B cell (primary cell): ENCODE results near the gene PTH.

Source experiments
- CTCF ChIP-seq: fragments of 200-600 bp; IDR thresholded peaks from one replicate; pipeline ENCODE4 v1.8.0; 2022; ENCODE audit warnings: antibody characterized with exemption, mild to moderate bottlenecking
- EZH2 ChIP-seq: IDR thresholded peaks from 2 replicates; pipeline ENCODE4 v1.6.1; 2012; ENCODE audit warnings: borderline replicate concordance, low read depth, mild to moderate bottlenecking, moderate library complexity, low read length; ENCODE audit not compliant: insufficient read depth, poor library complexity, severe bottlenecking

- no peak for TF ChIP-seq CTCF
- no peak for TF ChIP-seq EZH2
These were observed 34.5 kb downstream of the PTH start for GRCh38 chr11:13461291-13461690.
